AG10803 (cell line): ENCODE measurements around the gene MROH7.

Source experiments
- DNase-seq: peaks from one replicate; pipeline ENCODE4 v3.0.0; 2010; ENCODE audit warnings: low read depth
- H3K4me3 ChIP-seq: 2 replicates; pipeline ENCODE4 v1.5.1; 2011; ENCODE audit warnings: mild to moderate bottlenecking, low read length, control low read depth
- CTCF ChIP-seq: conservative IDR thresholded peaks from 2 replicates; pipeline ENCODE4 v1.5.1; 2011; ENCODE audit warnings: mild to moderate bottlenecking, low read length, control low read depth, inconsistent platforms

MROH7 gene

GRCh38 chr1:54758678-54759348 is 117.2 kb downstream of the MROH7 start:
- DNase-seq = no peak
- H3K4me3 ChIP-seq = no peak overlapping the region
- TF ChIP-seq CTCF = no peak
